ENCODE measurements around the gene SPPL2A. TPM values are rescaled to one million over a fixed set of nuclear protein-coding genes. Genes with fewer than 3 reads are reported as not detected.

The SPPL2A gene
- total and polyA plus RNA-seq, 9 of the 15 experiments (the other 6 are each of a cell fraction or from before 2014, with no cell fraction given): 9.8 to 66.1 (median 38.0) TPM

GRCh38 chr15:50765195-50765967 lies at the start of gene SPPL2A (continued):
- no peak for TF ChIP-seq TFE3 (CRISPR knock-in tag; IDR thresholded peaks at IDR 0.05)
- no peak for TF ChIP-seq HSF4 (CRISPR knock-in tag; IDR thresholded peaks at IDR 0.05; ENCODE audit: borderline replicate concordance)
- no peak for TF ChIP-seq MTF1 (CRISPR knock-in tag; IDR thresholded peaks at IDR 0.05; ENCODE audit: borderline replicate concordance)
- TF ChIP-seq PRPF4 (IDR thresholded peaks at IDR 0.05; ENCODE audit: insufficient read depth, low read depth, low read length, poor library complexity, severe bottlenecking): no peak
- TF ChIP-seq GABPB1 (CRISPR knock-in tag; IDR thresholded peaks at IDR 0.05): peak; percentile 88
- TF ChIP-seq FOXJ2 (tag; IDR thresholded peaks at IDR 0.05): peak; percentile 85
- TF ChIP-seq RFX7 (CRISPR knock-in tag; IDR thresholded peaks at IDR 0.05): no peak
- TF ChIP-seq SIN3A (IDR thresholded peaks at IDR 0.05; ENCODE audit: borderline replicate concordance in 2 of 2, control insufficient read depth in 1 of 2, low read depth in 2 of 2, low read length in 2 of 2): peak; percentile 86 to 95; a peak in 2 of 4 replicates
- TF ChIP-seq RFX1 (IDR thresholded peaks at IDR 0.05): no peak
- peak; percentile 49 for TF ChIP-seq NCOR1 (IDR thresholded peaks at IDR 0.05)
- no peak for TF ChIP-seq EWSR1 (IDR thresholded peaks at IDR 0.05; ENCODE audit: borderline replicate concordance, low read depth, partially characterized antibody)
- peak; percentile 71 for TF ChIP-seq SAP30 (IDR thresholded peaks at IDR 0.05; ENCODE audit: borderline replicate concordance, insufficient read depth, low read depth, low read length, poor library complexity, severe bottlenecking)
- TF ChIP-seq BRD9 (IDR thresholded peaks at IDR 0.05; ENCODE audit: low read depth, partially characterized antibody): no peak
- TF ChIP-seq ZNF274 (IDR thresholded peaks at IDR 0.05; ENCODE audit: borderline replicate concordance, low read depth, low read length): no peak
- 0 out of 4 replicates have a peak, but pooled peaks of 1 of the 2 experiments have one; percentile 2 for TF ChIP-seq ZMIZ1 (IDR thresholded peaks at IDR 0.05; ENCODE audit: low read depth in 2 of 2, low read length in 2 of 2)
- no peak for TF ChIP-seq CBX8 (IDR thresholded peaks at IDR 0.05; ENCODE audit: borderline replicate concordance, extremely low read depth, low read depth, low read length, poor library complexity, severe bottlenecking)
- TF ChIP-seq VEZF1 (CRISPR knock-in tag; IDR thresholded peaks at IDR 0.05): peak; percentile 94
- TF ChIP-seq ZNF511 (CRISPR knock-in tag; IDR thresholded peaks at IDR 0.05): no peak; the same call in 1 of the 2 replicates
